Thoracic aorta endothelial cell (primary cell): Measurements from ENCODE around the gene DAO. TPM values are rescaled to one million over a fixed set of nuclear protein-coding genes. Genes with fewer than 3 reads are reported as not detected.

ENCODE experiments used
- small RNA-seq: library from RNA; depleted of rRNA; stranded (forward); fragments of <200 nt; gene quantifications from one replicate; pipeline ENCODE3, GENCODE V24; 2012
- total RNA-seq: library from RNA; depleted of rRNA; stranded (reverse); fragments of >200 nt; gene quantifications from 2 replicates; pipeline ENCODE4 v1.2.3, GENCODE V29; 2012

DAO gene
- total RNA-seq: not detected in 2 replicates

GRCh38 chr12:108879615-108880254, at the start of gene DAO:
DAO (plus strand) TSS chr12:108880092; CDS start chr12:108885007, 4,915 bp downstream.

Small RNAs within 50 kb of the gene (small RNA-seq; reads per million reads assigned to genes)
- gene MIR619 (not detected), gene RNU6-361P (not detected)

Other genes with a start within 250 kb of the DAO start
- gene SELPLG, start 246.2 kb upstream of the DAO start, total RNA-seq: 0.22 and 0.27 TPM in 2 replicates
- 340 and 474 TPM in 2 replicates for gene CORO1C, start 148.6 kb upstream of the DAO start, total RNA-seq
- 23.4 and 28.8 TPM in 2 replicates for gene SSH1, start 22.5 kb upstream of the DAO start, total RNA-seq
- gene SVOP, start 141.0 kb downstream of the DAO start, total RNA-seq: not detected in 2 replicates
- gene USP30, start 172.5 kb downstream of the DAO start, total RNA-seq: 7.6 and 10.3 TPM in 2 replicates
- gene ALKBH2, start 213.4 kb downstream of the DAO start, total RNA-seq: 7.1 and 8.2 TPM in 2 replicates
- gene UNG, start 217.5 kb downstream of the DAO start, total RNA-seq: 30.9 and 37.8 TPM in 2 replicates
- gene ACACB, start 236.5 kb downstream of the DAO start, total RNA-seq: 2.0 and 5.4 TPM in 2 replicates